ENCODE data around the gene SHROOM2.
"Not testable (repeated sequence)": the region's sequence is repeated elsewhere in the genome, so short reads cannot be mapped to it uniquely, and the experiment has no call there.

SHROOM2 gene, protein sequence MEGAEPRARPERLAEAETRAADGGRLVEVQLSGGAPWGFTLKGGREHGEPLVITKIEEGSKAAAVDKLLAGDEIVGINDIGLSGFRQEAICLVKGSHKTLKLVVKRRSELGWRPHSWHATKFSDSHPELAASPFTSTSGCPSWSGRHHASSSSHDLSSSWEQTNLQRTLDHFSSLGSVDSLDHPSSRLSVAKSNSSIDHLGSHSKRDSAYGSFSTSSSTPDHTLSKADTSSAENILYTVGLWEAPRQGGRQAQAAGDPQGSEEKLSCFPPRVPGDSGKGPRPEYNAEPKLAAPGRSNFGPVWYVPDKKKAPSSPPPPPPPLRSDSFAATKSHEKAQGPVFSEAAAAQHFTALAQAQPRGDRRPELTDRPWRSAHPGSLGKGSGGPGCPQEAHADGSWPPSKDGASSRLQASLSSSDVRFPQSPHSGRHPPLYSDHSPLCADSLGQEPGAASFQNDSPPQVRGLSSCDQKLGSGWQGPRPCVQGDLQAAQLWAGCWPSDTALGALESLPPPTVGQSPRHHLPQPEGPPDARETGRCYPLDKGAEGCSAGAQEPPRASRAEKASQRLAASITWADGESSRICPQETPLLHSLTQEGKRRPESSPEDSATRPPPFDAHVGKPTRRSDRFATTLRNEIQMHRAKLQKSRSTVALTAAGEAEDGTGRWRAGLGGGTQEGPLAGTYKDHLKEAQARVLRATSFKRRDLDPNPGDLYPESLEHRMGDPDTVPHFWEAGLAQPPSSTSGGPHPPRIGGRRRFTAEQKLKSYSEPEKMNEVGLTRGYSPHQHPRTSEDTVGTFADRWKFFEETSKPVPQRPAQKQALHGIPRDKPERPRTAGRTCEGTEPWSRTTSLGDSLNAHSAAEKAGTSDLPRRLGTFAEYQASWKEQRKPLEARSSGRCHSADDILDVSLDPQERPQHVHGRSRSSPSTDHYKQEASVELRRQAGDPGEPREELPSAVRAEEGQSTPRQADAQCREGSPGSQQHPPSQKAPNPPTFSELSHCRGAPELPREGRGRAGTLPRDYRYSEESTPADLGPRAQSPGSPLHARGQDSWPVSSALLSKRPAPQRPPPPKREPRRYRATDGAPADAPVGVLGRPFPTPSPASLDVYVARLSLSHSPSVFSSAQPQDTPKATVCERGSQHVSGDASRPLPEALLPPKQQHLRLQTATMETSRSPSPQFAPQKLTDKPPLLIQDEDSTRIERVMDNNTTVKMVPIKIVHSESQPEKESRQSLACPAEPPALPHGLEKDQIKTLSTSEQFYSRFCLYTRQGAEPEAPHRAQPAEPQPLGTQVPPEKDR (N-terminal part only)

DNA sequence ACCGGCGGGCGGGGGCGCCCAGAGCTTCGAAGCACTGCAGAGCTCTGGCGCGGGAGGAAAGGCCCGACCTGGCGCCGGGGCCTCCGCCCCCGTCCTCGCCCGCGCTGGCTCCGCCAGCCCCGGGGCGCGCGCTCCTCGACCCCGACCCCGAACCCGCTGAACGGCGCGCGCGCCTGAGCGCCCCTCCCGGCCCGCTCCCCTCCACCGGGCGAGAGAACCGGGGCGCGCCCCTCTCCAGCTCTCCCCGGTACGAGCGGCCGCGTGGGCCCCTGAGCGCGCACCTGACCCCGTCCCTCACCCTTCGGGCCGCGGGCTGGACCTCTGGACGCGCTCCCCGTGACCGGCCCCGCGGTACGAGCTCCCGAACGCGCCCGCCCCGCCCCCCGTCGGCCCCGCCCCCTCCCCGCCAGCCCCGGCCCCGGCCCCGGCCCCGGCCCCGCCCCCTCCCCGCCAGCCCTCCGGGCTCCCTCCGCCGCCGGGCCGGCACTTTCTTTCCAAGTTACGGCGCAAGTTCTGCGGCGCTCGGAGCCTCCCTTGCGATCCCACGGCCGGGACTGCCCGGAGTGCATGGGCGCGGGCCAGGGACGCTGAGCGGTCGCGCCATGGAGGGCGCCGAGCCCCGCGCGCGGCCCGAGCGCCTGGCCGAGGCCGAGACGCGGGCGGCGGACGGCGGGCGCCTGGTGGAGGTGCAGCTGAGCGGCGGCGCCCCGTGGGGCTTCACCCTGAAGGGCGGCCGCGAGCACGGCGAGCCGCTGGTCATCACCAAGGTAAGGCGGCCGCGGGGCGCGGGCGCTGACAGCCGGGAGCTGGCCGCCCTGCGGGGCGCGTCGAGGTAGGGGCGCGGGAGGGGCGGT is at the start of gene SHROOM2:
Gene SHROOM2, plus strand, starts transcription at position 486 of the 854 bp plus-strand sequence. Its CDS starts 117 bp downstream, at position 603.
- DNase-seq = no peak

DNA sequence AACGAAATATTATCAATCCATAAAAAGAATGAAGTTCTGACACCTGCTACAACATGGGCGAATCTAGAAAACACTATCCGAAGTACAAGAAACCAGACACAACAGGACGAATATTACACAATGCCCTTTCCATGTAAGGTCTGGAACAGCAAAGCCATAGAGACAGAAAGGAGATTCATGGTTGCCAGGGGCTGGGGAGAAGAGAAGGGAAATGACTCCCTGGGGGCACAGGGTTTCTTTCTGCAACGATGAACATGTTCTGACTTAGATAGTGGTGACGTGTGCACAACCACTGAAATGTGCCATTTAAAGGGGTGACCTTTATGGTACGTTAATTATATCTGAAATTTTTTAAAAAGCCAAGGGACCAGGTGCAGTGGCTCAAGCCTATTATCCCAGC is 48.9 kb upstream of the SHROOM2 start:
- no peak for DNase-seq

DNA sequence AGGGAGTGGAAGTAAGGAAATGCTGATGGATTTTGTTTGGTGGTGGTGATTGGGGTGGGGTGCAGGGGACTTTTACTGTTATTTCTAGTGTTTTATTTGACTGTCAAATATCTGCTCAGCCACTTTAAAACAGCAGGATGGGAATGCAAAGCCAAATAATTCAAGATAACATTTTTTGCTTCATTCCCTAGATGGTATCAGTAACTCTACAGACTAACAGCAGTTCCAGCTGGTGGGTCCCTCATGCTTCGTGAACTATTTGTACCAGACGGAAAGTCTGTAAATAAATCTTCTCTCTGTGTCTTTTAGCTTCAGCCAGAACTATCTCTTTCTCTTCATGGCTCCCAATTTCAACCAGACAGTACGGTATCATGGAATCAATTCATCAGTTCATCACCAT is 48.1 kb upstream of the SHROOM2 start:
- DNase-seq = no peak

DNA sequence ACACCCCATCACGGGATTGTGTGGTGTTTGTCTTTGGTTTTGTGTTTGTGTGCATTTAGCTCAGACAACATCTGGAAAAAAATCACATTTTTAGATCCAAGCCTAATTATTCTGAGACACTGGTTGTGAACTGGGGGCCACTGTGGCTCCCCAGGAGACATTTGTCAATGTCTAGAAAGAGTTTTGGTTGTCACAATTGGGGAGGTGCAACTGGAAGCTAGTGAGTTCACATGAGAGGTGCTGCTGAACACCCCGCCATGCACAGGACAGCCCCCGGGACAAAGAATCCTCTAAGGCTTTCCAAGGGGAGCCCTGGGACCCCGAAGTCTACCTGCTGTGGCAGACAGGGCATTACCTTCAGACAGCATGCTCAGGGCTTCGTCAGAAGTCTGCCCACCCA is 47.1 kb upstream of the SHROOM2 start:
- no peak for DNase-seq

DNA sequence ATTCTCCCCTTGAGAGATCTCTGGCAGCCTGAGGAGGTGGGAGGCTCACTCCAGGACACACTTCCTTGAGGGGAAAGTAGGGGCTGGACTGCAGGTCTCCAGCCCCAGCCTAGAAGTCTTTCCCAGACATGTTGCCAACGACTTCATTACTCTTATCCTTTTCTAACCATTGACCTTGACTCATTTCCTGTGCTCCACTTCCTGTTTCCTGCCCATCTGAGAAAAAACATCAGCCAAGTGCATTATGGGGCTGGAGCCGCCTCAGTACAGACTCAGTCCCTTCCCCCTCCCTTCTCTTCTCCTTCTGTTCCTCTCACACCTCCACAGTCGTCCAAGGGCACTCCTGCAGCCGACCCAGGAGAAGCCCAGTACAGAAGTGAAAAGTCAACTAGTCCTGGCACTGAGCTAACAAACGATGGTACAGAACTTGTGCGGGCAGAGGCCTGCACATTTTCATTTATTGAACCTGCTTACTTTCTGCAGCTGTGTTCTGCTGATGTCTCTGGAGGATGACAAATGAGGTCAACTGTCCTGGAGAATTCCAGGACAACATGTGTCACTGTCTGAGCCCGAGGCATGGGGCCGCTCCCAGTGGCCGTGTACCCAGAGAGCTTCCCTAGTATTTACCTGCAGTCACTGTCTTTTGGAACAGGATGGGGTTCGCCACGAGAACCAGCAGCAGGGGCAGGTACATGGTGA is 40.7 kb upstream of the SHROOM2 start:
- no peak for DNase-seq

DNA sequence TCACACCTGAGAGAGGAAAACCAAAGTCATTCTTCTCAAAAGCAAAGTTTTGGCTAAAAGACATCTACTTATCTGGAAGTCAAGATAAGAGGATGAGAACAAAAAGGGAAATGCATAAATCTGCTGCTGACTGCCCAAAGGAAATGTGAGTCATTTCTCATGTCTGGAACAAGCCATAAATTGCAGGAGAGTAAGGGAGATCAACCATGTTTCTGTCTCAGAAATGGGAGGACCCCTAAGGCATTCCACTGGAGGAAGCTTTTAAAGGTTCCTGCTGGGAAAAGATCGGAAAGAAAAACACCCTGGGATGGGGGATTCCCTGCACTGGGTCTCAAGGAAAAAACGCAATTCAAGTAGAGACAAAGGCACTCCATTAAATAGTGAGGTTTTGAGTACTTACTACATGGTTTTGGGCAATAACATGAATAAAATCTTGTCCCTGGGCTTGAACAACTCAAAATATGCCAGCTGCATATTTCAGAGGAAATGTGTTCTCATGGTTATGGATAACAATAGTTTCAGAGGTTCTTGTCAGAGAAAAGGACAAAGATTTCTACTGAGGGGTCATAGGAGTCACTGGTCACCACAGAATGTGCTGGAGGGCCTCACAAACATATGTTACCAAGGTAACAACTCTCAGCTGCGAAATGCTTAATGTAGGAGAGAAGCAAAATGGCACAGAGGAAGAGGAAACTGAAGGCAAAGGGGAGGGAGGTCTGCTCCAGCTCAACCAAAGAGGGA is 39.9 kb upstream of the SHROOM2 start:
- no peak for DNase-seq

DNA sequence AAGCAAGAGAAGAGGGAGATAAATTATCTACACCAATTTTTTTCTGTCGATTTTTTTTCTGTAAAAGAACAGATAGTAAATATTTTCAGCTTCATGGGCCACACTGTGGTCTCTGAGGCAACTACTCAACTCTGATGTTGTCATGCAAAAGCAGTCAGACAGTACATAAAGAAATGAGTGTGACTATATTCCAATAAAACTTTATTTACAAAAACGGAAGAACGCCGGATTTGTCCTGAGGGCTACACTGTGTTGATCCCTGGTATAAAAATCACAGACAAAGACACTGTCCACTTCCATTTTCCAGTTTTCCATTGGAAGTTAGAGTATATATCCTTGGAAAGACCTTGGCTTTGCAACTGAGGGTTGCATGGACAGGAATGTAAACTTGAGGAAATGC is 38.6 kb upstream of the SHROOM2 start:
- DNase-seq = no peak

DNA sequence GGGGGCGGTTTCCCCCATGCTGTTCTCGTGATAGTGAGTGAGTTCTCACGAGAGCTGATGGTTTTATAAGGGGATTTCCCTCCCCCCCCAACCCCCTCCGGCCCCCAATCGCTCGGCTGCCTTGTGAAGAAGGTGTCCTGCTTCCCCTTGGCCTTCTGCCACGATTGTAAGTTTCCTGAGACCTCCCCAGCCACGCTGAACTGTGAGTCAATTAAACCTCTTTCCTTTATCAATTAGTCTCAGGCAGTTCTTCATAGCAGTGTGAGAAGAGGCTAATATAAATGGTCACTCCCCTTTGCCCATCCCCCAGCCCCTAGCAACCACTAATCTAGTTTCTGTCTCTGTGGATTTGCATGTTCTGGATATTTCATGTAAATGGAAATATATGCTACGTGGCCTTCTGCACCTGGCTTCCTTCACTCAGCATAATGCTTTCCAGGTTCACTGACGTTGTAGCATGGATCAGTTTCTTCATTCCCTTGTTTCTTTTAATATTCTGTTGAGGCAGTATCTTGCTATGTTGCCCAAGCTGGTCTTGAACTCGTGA is 37.0 kb upstream of the SHROOM2 start:
- no peak for DNase-seq

DNA sequence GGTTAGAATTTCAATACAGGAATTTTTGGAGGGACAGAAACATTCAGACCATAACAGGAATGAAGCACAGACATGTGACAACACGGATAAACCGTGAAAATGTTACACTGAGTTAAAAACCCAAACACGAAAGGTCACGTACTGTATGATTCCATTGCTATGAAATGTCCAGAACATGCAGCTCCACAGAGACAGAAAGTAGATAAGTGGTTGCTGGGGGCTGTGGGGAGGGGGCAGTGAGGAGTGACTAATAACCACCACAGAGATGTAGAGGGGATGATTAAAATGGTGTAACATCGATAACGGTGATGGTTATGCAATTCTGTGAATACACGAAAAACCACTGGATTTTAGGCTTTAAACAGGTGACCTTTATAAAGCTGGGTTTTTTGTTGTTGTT is 28.9 kb upstream of the SHROOM2 start:
- DNase-seq = no peak

DNA sequence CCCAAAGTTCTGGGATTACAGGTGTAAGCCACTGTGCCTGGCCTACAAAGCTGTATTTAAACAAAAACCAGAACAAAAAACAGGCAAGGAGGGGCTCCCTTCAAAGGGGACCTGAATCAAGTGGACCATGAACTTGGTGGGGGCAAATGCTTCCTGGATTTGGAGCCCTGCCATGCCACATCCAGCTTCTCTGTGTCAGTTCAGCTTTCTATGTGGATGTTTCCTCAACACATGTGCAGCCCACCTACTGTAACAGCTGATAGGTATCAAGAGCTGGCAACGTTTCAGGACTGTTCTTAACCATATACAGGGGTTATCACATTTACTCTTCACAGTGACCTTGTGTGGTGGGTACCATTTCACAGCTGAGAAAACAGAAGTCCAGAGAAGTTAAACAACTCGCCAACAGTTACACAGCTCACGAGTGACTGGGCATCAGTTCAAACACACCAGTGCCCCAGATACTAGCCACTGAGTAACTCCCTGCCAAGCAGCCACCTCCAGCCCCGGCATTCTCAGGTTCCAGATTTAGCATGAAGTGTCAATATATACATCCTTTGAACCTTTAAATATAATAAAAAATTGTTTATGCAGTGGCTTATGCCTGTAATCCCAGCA is 28.1 kb upstream of the SHROOM2 start:
- DNase-seq = no peak

DNA sequence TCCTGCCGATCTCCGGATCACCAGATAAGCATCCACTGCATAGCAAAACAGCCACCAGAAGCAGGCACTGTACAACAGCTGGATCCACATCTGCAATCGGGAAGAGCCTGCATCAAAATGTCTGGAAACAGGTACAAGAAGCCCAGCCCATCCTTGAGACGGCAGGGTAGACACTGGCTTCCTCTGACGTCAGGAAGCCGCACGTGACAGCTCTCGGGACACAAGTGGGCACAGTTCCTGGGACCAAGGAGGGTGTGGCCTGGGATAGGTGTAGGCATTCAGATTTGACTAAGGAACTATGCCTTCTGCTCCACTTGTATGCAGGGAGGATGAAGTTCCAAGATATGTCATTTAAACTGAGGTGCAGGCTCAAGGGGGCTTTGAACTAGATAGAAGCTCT is 26.9 kb upstream of the SHROOM2 start:
- DNase-seq = no peak

DNA sequence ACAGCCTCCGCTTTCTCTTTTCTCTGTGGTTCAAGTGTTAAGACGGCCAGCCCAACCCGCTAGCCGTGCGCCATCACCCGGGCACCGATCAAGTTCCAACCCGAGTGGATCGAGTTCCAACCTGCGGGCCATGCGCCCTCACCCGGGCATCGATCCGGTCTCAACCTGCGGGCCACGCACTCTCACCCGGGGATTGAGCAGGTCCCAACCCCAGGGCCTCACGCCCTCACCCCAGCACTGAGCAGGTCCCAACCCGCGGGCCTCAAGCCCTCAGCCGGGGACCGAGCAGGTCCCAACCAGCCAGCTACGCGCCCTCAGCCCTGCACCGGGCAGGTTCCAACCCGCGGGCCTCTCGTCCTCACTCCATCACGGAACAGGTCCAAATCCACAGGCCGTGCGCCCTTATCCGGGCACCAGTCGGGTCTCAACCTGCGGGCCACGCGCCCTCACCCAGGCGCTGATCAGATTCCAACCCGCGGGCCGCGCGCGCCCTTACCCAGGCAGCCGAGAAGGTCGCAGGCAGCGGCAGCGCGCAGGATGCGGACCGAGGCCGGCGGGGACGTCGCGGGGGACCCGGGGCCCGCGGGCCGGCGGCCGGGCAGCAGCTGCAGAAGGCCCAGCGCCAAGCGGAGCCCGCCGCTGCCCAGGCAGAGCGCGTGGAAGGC is 21.0 kb upstream of the SHROOM2 start:
- no peak for DNase-seq

DNA sequence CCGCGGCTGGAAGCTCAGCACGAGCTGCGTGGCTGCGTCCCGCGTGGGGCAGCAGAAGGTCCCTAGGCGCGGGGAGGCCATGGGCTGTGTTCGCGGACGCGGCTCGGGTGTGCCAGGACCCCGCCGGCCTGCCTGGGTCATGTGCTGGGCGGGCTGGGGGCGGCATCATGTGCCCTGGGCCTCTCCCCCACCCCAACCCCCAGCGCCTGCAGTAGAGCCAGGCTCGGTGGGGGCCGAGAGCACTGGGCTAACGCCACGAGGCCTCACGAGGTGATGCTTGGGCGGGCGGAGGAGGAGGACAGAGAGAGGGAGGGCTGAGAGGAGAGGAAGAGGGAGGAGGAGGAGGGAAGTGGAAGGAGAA is 20.5 kb upstream of the SHROOM2 start, which contains the start of gene GPR143:
Gene GPR143, minus strand, starts transcription at position 111 of the 361 bp plus-strand sequence. Its CDS starts 30 bp downstream, at position 81.
- no peak for DNase-seq

DNA sequence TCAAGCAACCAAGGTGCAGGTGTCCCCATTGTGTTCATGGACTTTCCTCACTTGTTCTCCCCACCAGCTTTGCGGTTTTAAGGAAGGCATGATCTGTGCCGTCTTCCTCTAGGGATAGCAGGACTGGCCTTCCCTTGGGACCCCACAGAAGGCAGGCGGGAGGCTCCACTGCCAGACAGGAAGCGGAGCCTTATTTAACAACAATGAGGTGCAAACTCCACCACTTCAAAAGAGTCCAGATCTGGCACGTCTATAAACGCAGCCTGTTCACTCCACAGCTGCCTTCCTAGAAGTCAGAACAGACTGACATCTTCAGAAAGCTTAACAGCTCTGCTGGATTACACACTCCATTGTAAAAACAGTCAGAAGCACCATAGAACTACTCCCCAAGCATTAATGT is 18.9 kb upstream of the SHROOM2 start:
- no peak for DNase-seq

DNA sequence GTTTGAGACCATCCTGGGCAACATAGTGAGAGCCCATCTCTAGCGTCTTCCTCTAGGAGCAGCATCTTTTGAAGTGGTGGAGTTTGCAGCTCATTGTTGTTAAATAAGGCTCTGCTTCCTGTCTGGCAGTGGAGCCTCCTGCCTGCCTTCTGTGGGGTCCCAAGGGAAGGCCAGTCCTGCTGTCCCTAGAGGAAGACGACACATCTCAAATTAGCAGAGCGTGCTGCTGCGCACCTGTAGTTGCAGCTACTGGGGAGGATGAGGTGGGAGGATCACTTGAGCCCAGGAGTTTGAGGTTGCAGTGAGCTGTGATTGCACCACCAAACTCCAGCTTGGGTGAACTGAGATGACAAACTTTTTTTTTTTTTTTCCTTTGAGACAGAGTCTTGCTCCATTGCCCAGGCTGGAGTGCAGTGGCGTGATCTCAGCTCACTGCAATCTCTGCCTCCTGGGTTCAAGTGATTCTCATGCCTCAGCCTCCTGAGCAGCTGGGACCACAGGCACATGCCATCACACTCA is 17.8 kb upstream of the SHROOM2 start:
- DNase-seq = not testable (repeated sequence)

DNA sequence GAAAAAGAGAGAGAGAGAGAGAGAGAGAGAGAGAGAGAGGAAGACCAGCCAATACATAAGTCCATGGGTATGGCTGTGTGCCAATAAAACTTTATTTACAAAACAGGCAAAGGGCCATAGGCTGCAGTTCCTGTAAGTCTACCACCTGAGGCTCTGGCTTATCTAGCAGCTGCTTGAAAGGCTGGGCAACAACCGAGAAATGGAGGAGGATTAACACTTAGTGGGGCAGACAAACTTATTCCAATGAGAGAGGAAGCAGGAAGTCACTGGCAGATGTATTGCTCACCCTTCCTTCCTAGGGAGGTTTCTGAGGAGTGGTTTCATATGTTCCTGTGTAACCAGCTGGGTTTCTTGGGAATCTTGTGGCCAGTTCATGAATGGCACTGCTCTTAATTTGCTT is 15.9 kb upstream of the SHROOM2 start:
- no peak for DNase-seq

DNA sequence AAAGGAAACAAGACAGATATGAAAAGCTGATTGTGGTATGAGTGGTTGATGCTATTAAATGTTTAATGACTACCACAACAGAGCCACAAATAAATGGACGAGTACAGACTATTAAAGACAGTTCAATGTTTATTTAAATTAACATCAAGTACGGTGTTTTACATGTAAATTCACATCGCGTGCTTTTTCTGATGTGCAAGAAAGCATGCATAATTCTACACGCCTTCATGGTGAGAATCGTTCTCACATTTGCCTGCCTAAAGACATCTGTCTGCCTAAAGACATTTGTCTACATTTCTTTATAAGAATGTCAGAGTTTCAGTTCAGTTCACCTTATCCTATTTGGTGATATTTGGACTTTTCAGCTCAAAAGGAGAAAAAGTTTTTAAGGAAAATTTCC is 13.3 kb upstream of the SHROOM2 start:
- no peak for DNase-seq

DNA sequence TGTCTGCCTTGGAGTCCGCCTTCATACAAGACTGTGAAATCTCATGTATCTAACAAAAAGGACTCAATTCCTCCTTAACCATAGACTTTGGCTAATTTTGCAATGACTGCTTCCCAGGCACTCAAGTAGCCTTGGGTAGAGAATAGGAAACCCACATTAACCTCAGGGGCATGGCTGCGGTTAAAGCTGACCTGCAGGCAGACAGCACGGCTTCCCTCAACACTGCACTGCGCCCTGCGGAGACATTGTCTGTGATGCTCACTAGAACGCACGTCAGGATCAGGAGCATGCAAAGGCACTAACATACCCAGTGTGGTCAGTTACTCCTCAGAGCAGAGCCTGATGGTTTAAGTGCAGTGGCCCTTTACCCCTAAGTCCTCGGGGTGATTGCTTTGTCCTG is 10.3 kb upstream of the SHROOM2 start:
- DNase-seq = no peak

DNA sequence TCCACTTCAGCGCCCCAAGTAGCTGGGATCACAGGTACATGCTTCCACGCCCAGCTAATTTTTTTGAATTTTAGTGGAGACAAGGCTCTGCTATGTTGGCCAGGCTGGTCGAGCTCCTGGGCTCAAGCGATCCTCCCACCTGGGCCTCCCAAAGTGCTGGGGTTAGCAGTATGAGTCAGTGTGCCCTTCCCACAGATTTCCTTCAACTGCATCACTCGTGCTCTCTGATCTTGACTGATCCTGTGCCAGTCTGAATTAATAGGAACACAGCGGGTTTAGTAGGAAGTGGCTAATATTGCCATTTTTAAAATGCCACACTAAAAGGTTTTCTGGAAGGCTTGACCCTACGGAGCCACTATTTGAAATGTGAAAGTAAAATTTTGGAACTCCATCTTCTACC is 4.3 kb upstream of the SHROOM2 start:
- DNase-seq = no peak
